ENCODE data around the gene AGO1.
A peak's percentile ranks its signal among the peaks of the same experiment; 100 is the strongest.
"Not testable (repeated sequence)": the region's sequence is repeated elsewhere in the genome, so short reads cannot be mapped to it uniquely, and the experiment has no call there.

AGO1 gene

DNA sequence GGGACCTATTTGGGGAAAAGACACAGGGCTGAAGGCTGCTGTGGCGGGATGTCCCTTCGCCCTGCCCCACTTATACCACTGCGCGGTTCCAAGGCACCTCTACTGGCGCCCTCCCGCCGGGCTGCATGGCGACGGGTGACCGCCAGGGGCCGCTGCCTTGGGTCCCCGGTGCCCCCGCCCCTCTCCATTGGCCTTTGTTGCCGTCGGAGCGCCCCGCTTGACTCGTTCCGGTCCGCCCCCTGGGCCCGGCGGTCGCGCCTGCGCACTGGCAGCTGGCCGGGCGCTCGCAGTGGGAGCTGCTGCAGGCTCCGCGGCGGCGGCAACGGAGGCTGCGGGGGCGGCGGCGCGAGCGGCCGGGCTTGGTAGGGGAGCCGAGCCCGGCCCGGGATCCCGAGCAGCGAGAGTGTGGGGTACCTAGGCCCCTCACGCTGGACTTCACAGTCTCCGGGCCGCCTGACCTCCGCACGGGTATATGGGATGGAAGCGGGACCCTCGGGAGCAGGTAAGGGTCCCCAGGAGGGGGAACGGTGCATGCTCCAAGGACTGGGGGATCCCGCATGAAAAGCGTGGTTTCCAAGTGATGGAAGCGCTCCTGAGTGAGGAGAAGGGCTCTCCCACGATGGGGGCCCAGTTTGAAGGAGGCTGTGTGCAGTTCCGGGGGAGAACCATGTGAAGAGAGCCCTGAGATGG is at the start of gene AGO1:
Gene AGO1, plus strand, starts transcription at position 265 of the 690 bp plus-strand sequence. Its CDS starts 213 bp downstream, at position 478.
- DNase-seq = peak; percentile 97

DNA sequence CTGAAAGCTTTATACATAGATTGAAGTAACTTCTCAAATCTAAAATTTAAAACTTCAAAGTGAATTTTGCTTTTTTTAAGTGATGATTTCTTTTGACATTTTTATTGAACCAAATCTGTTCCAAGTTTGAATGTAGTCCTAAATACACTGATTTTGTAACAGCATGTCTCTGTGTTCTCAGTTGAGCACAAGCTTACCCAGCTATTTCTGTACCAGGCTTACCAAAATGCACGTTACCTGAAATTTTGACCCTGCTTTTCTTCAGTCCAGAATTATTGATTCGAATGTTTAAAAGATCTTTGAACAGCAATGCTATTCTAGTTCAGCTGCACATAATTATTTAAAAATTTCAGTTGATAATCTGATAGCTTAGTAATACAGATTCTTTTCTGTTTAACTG is 49.6 kb upstream of the AGO1 start:
- DNase-seq = no peak

DNA sequence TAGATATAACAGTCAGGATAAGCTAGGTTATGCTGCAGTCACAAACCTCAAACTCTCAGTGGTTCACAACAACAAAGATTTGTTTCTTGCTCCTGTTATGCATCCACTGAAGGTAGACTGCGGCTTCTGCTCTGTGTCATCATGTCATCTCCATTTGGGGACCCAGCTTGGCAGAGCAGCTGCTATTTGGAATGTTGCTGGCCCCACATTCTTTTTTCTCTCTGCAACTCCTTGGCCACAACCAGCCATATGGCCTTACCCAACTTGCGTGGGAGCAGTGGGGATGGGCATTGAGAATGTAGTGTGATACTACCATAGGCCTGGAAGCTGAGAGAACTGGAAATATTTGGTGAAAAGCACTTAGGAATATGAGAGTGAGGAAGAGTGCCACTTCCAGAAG is 48.8 kb upstream of the AGO1 start:
- no peak for DNase-seq

DNA sequence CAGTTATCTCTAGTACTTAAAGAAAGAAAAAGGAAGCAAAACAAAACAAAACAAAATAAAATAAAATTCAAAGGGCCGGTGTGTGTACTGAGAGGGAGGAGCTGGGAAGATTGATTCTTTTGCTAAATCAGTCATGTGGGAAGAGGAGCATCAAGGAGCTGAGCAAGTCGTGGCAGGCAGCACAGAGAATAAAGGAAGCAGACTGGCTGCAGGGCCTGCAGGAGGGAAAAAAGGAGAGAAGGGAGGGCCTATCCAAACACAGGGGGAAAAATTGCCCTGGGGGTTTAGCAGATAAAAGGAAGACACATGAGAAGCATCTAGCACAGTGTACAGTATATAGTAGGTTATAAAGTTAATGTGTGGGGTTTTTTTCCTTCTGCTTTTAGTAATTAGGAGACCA is 47.6 kb upstream of the AGO1 start:
- DNase-seq = no peak

DNA sequence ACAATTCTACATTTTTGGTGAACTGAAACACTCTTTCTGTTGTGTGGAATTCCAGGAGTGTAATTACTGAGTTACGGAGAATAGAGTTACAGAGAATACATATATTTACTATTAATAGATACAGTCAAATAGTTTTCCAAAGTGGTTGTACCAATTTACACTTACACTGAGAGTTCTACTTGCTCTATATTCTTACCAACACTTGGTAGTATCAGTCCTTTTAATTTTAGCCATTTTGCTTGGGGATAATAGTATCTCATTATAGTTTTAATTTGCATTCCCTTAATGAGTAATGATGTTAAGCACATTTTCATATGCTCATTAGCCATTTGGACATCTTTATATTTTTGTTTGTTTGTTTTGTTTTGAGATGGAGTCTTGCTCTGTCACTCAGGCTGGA is 46.3 kb upstream of the AGO1 start:
- no peak for DNase-seq

DNA sequence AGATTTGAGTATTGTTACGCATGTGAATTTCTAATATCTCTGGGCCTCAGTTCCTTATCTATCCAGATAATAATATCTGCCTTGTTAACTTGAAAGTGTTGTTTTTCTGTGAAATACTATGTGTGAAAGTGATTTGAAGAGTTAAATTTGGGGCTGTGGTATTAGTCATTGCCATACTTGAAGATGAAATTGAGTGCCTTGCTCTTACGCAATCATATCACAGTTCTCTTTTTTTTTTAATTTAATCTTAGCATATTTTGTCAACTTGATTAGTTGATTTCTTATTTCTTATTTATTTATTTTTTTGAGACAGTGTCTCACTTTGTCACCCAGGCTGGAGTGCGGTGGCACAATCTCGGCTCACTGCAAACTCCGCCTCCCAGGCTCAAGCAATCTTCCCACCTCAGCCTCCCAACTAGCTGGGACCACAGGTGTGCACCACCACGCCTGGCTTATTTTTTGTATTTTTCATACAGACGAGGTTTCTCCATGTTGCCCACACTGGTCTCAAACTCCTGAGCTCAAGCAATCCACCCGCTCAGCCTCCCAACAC is 44.2 kb upstream of the AGO1 start:
- no peak for DNase-seq

DNA sequence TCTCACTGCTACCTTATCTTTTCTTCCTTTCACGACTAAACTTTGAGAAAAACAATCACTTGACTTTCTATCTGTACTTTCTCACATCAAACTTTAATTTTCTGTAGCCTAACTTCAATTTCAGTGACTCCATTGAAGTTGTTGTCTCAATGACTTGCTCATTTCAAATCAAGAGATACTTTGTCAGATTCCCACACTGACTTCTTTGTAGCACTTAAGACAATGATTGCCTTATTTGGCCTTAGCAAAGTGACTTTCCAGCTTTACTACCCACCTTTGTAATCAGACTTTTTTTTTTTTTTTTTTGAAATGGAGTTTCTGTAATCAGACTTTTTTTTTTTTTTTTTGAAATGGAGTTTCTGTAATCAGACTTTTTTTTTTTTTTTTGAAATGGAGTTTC is 38.2 kb upstream of the AGO1 start:
- no peak for DNase-seq

DNA sequence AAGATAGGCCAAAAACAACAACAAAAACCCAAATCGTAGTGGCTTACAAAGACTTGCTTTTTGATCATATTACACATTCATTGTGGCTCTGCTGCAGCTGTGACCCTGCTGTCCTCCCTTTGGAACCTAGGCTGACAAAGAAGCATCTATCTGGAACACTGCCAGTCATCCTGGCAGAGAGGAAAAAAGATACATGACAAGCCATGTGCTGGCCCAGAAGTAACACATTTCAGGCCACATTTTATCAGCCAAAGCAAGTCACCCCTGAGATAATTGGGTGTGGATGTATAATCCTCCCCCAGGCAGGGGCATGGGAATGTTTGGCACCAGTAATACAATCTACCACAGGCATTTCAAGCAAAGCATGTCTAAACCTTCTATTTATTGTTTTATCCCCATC is 37.2 kb upstream of the AGO1 start:
- DNase-seq = no peak

DNA sequence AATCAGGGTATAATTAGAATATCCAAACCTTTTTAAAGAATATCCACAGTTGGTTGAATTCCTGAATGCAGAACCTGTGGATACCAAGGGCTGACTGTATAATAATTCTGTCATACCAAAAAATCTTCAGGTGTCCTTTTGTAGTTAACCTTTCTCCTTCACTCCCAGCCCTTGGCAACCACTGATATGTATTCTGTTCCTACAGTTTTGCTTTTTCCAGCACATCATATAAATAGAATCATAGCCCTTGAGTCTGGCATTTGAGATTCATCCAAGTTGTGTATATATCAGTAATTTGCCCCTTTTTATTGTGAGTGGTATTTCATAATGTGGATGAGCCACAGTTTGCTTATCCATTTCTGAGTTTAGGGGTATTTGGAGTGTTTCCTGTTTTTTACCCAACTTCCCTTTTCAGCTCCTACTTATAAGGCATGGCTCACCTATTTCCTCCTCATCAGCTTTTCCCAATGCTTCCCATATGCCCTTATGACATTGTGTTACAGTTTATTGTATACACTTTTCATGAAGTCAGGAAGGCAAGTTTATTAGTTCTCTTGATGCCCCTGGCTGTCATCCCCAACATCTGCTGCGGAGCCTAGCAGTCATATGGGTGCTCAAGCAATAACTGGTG is 35.0 kb upstream of the AGO1 start:
- no peak for DNase-seq

DNA sequence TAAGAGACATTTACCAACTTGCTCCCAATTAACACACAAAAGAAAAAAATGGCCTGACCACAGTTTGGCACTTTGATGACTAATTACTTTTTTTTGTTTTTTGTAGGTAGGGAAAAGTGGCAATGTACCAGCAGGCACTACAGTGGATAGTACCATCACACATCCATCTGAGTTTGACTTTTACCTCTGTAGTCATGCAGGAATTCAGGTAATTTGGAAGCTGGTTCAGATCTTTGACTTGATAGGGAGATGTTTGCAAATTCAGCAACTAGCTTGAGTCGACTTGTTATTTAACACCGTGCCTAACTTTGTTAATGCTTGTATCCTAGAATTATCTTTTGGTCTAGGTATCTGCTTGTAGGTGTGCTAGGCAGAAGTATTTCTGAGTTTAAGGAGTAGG is 33.0 kb upstream of the AGO1 start:
- no peak for DNase-seq

DNA sequence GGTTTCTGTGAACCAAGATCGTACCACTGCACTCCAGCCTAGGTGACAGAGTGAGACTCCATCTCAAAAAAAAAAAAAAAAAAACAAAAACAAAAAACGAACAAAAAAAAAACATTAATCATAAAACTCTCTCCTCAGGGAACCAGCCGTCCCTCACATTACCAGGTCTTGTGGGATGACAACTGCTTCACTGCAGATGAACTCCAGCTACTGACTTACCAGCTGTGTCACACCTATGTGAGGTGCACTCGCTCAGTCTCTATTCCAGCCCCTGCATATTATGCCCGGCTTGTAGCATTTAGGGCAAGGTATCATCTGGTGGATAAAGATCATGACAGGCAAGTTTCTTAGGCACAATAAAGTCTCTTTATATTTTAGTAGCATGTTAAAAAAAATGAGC is 32.3 kb upstream of the AGO1 start:
- no peak for DNase-seq

DNA sequence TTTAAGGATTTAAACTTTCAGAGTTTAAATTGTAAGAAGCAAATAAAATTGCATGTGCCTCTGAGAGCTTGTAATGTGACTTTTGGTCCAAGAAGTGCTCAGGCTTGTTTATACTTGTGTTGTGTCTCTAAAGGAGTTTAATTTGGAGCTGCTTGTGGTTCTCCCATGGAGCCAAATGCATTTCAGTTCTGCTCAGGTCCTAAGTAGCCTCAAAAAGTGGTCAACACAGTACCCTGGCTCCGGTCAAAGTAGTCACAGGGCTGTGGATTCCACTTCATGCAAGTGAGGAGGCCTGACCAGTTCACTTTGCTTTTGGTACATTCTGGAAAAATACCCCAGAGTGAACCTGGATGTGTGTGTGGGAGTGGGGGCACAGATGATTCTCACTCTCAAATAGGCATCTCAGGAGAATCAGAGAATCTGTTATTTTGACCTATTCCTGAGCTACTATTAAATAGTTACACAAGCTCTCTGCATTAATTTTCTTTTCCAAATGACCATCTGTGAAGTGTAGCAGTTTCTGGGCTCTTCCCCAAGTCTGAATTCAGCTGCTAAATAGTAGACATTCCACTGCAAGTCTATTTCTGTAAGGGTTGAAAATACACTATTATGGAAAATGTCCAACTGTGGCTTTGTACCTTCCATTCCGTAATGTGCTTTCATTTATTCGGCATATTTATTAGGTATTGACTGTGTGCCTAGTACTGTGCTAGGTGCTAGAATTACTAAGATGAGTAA is 31.7 kb upstream of the AGO1 start:
- DNase-seq = no peak

DNA sequence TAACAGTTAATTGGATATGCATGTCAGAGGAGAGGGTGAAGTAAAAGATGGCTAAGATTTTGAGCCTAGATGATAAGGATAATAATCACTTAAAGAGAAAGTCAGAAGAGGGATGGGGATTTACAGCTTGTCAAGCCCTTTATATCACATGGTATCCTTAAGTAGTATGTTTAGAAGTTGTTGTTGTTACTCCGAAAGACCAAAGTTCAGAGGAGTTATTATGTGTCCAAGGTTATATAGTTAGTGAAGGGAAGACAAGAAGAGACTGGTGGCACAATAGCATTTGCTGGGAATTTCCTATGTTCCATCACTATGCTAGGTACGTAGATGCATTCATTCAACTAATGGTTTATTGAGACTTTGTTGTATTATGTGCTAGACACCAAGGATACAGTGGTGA is 30.8 kb upstream of the AGO1 start:
- no peak for DNase-seq

DNA sequence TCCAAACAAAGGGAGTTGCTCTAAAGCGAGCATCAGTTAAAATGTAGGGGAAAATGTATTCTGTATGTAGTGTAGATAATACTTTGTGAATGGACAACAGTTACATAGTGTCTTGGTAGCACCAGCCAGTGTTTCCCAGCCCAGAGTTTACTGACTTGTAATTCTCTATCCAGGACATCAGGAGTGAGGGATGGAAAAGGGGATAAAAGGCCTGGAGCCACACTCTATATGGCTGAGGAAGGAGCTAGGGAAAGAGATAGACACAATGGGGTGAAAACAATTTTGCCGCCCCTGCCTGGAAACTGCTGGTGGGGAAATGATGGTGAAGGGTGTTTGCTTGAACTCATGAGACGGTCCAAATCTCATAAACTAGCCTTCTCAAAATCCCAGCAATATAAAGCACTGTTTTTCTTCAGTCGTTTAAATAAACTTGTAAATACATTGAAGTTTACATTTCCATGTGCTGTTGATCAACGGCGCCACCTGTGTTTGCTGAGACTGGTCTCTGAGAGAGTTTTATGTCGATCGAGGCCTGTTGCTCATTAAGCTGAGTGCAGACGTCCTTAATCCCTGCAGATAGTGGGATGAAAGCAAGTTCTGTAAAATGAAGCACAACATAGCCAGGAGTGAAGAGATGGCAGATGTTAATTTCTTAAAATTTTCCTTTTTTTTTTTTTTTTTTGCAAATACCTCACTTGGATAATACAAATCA is 27.9 kb upstream of the AGO1 start:
- no peak for DNase-seq

DNA sequence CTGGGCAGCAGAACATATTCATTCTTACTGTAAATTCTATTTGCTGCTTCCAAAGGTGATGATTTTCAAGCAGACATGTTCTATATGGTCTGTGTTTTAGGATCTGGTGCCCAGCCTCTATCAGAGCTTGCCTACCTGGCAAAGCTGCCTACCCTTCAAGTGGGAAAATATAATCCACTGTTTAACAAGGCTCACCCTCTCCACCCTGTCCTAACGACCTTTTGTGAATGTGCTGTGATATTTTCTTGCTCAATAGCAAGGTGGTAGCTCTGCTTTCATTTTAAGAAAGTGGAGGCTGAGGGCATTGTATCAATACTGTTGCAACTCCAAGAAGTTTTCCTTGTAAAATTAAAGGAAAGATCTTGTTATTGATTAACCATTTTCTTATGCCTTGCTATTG is 26.0 kb upstream of the AGO1 start:
- DNase-seq = no peak

DNA sequence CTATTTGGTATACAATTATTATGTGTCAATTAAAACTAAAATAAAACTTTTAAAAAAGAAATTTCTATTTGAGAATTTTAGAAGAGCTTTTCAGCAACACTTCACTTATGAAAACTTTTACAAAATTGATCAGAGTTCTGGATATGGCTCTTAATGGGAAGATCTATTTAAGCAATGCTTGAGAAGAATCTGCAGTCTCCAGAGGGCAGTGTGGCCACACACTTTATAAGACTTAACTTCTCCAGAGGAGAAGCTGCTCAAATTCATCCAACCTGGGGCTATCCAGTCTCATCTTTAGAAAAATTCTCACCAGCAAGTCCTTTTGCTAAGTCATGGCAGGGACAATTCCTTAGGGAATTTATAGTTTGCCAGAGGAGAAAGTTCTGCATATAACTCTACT is 25.2 kb upstream of the AGO1 start:
- no peak for DNase-seq

DNA sequence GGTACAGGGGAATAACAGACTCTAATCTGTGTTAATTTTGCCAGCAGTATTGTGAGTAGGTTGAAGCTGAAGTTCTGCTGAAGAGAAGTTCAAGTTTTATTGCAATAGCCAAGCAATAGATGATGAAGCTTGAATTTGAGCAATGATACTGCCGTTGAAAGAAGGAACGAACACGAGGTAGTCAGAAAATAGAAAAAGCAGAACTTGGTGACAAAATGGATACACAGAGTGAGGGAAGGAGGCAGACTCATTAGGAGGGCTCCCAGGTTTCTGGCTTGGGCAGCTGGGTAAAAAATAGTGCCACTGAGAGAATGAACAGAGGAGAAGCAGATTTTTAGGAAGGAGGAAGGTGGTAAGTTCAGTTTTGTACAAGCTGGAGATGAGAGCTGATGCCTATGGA is 22.3 kb upstream of the AGO1 start:
- DNase-seq = no peak

DNA sequence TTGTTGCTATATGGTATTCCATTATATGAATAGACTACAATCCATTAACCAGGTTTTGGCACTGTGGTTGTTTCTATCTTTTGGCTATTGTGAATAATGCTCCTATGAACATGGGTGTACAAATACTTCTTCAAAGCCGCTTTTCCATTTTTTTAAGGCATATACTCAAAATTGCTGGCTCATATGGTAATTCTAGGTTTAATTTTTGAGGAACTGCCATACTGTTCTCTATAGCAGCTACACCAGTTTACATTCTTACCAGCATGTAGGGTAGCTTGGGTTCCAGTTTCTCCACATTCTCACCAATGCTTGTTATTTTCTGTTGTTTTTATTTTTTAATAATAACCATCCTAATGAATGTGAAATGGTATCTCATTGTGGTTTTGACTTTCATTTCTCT is 19.9 kb upstream of the AGO1 start:
- DNase-seq = no peak

DNA sequence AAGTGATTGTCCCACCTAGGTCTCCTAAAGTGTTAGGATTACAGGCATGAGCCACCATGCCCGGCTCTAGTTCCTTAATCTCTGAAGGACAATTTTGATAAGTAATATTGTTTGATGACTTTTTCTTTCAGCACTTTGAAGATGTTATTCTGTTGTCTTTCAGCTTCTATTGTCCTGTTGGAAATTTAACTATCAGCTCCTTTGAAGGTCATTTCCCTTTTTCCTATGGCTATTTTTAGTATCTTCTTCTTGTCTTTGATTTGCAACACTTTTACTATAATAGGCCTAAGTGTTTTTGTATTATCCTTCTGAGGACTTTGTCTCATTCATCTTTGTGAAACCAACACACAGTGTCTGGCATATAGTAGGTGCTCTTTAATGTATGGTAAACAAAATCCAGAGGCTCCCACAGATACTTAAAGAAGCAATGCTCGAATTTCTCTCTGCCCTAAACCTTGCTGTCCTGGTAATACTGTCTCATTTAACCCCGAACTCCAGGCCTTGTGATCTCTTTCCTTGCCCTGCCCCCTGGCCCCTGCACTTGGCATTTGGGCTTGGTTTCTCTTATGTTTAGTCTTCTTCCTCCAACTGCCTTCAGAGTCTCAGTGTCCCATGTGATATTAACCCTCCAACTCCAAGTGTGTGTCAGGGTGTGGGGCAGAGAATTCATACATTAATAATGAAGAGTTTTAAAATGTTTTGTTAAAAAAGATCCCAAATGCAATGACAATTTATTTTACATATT is 19.0 kb upstream of the AGO1 start:
- no peak for DNase-seq

DNA sequence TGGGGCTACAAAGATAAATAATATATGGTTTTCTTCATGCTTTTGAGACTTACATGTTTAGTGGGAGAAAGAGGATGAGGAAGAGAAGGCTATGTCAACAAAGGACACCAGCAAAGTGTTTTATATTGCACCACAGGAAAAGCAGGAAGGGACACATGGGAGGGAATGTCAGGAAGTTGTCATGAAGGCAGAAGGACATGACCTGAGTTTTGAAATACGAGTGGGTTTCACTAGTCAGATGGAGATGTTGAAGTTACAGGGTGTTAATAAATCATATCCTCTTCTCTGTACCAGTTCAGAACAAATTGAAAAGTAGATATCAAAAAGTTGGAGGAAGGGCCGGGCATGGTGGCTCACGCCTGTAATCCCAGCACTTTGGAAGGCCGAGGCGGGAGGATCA is 18.2 kb upstream of the AGO1 start:
- no peak for DNase-seq

DNA sequence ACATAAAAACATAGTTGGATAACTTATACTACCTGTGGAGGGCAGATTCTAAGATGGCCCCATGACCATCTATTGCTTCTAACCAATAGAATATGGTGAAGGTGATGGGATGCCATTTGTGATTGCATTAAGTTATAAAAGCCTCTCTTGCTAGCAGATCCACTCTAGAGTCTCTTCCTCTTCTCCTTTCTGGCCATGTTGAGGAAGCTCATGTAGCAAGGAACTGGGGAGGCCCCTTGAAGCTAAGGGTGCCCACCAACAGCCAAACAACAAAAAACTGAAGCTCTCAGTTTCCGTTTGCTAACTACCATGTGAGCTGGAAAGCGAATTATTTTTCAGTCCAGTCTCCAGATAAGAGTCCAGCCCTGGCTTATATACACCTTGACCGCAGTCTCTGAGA is 16.0 kb upstream of the AGO1 start:
- DNase-seq = no peak

DNA sequence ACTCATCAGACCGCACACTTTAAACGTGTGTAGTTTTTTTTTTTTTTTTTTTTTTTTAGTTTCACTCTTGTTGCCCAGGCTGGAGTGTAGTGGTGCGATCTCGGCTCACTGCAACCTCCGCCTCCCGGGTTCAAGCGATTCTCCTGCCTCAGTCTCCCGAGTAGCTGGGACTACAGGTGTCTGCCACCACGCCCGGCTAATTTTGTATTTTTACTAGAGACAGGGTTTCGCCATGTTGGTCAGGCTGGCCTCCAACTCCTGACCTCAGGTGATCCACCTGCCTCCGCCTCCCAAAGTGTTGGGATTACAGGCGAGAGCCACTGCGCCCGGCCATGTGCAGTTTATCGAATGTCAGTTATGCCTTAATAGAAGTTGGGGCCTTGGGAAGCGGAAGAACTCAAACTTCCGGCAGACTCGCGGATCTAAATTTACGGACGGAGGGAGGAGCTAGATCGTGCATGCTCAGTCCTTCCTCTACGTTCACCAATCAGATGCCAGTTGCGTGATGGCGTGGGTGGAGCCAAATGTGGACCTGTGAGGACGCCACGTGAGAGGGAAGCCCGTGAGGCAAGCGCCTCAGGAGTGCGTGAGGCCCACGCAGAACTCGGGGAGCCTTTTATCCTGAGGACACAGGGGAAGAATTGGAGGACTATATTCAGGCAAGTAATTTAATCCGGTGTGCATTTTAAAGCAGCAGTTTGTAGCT is 13.6 kb upstream of the AGO1 start:
- DNase-seq = not testable (repeated sequence)
